Psoas muscle (tissue), 8 donors: ENCODE data around the gene SARS1. TPM values are rescaled to one million over a fixed set of nuclear protein-coding genes. Genes with fewer than 3 reads are reported as not detected.
A peak's percentile ranks its signal among the peaks of the same experiment; 100 is the strongest.
"Not testable (repeated sequence)": the region's sequence is repeated elsewhere in the genome, so short reads cannot be mapped to it uniquely, and the experiment has no call there.

Experiments used
- ATAC-seq, 4 donors: fragments of 200-7000 bp; cut with Tn5 transposase; one replicate each; pipeline ENCODE4 v1.9.1; 2020; ENCODE audit warnings: moderate library complexity in 3 of 4, mild to moderate bottlenecking in 2 of 4
- DNase-seq, 2 donors: peaks; one replicate each; pipeline ENCODE4 v3.0.0-alpha.2; 2020
- H3K27ac ChIP-seq: fragments of 200-600 bp; one replicate; pipeline ENCODE4 v1.8.0; 2022
- H3K27me3 ChIP-seq, 3 donors: fragments of 200-600 bp in 1 of 3; one replicate each; pipeline versions ENCODE4 v1.6.1 to v1.8.0; 2013 to 2022; ENCODE audit warnings: low read length in 2 of 3, mild to moderate bottlenecking in 2 of 3, moderate library complexity in 1 of 3; ENCODE audit not compliant: insufficient read depth in 3 of 3
- H3K36me3 ChIP-seq, 2 donors: fragments of 200-600 bp in 1 of 2; one replicate each; pipeline versions ENCODE4 v1.6.1 to v1.8.0; 2013 to 2022; ENCODE audit warnings: low read depth in 1 of 2, mild to moderate bottlenecking in 1 of 2, moderate library complexity in 1 of 2; ENCODE audit not compliant: insufficient read depth in 1 of 2
- H3K4me1 ChIP-seq: fragments of 200-600 bp; one replicate; pipeline ENCODE4 v1.8.0; 2022
- H3K4me3 ChIP-seq: fragments of 200-600 bp; one replicate; pipeline ENCODE4 v1.8.0; 2022; ENCODE audit warnings: mild to moderate bottlenecking
- H3K9me3 ChIP-seq: fragments of 200-600 bp; one replicate; pipeline ENCODE4 v1.8.0; 2022
- WGBS, 3 donors: extraction: QIAGEN DNeasy Blood & Tissue Kit; methylation state at CpG; one replicate each; pipeline versions ENCODE4 v1.1.6 to v1.1.7; 2013; 5-methylcytosine and 5-hydroxymethylcytosine counted together
- intact Hi-C, 2 donors: fragments of 100-400 bp; cut with DNase I; formaldehyde crosslinking; loops; one replicate each; pipeline versions ENCODE4 v1.11.0 to v1.14.2; 2022
- polyA plus RNA-seq, 3 donors: library from polyadenylated mRNA; stranded (reverse); fragments of 200-250 nt; gene quantifications; one replicate each; pipeline ENCODE4 v1.2.3, GENCODE V29; 2013
- total RNA-seq, 4 donors: library from RNA; stranded (reverse); fragmentation: NEBNext Ultra II Directional in 2 of 4; extraction: Animal tissue kit (Norgen Biotek cat#: 25700) in 2 of 4; gene quantifications; one replicate each; pipeline versions ENCODE4 v1.2.1 to v1.2.4, GENCODE V29; 2021 to 2023
- TF ChIP-seq, protein P1 (sequence below): fragments of 200-600 bp; IDR thresholded peaks from one replicate; pipeline ENCODE4 v1.8.0; 2022; ENCODE audit warnings: antibody characterized with exemption
- donor health status: healthy with polysubstance abuse.
- donor health status: DM: no; HTN: no; CAD: no; lungs with moderate emphysema.
- donor health status: Bipolar disorder and iron deficiency.
- donor health status: healthy.
- donor health status: DM: yes; HTN: yes; CAD: no.
- donor health status: DM: no; HTN: no; CAD: no.
- donor health status: DM: no; HTN: no; CAD: no.
- donor health status: DM: yes; HTN: yes; CAD: no.

SARS1 gene
- total and polyA plus RNA-seq, 7 donors, result 76.4 to 155 (median 149) TPM

DNA sequence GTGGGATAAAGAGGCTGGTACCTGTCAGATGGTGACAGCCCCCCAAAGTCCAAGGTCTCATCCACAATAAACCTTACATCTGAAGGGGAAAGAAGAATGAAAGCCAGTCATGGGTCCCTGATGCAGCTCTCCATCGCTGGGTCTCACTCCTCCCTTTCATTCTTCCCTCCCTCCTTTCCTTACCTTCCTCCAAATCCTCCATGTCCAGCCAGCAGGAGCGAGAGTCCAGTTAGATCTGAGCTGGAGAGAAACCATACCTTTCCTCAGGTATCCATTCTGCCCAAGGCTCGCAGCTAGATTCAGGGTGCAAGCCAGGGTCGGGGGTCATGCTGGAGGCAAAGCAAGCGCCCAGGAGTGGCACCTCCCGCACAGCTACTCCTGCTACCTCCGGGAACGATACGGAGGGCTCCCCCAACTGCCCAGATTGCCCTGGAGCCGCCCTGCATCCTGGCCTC lies 68.8 kb downstream of the SARS1 start:
- H3K36me3 ChIP-seq, result no peaks in the 10 kb centered on the region
- no peaks in the 10 kb centered on the region for H3K9me3 ChIP-seq
- peak overlapping the region; percentile 83 for H3K27ac ChIP-seq
- 8 to 9% (median 8%) methylated on average over 10 of the region's 10 CpGs for WGBS, 3 donors
- H3K4me1 ChIP-seq, result peaks cover 7% of the 10 kb centered on the region
- no peak for ATAC-seq
- H3K27me3 ChIP-seq, result no peaks in the 10 kb centered on the region
- DNase-seq, result no peak
- TF ChIP-seq, protein P1, sequence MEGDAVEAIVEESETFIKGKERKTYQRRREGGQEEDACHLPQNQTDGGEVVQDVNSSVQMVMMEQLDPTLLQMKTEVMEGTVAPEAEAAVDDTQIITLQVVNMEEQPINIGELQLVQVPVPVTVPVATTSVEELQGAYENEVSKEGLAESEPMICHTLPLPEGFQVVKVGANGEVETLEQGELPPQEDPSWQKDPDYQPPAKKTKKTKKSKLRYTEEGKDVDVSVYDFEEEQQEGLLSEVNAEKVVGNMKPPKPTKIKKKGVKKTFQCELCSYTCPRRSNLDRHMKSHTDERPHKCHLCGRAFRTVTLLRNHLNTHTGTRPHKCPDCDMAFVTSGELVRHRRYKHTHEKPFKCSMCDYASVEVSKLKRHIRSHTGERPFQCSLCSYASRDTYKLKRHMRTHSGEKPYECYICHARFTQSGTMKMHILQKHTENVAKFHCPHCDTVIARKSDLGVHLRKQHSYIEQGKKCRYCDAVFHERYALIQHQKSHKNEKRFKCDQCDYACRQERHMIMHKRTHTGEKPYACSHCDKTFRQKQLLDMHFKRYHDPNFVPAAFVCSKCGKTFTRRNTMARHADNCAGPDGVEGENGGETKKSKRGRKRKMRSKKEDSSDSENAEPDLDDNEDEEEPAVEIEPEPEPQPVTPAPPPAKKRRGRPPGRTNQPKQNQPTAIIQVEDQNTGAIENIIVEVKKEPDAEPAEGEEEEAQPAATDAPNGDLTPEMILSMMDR, result no peak
- intact Hi-C loops, result loop anchor here in 1 of 2 donors (1.0 kb wide), 1 partner anchor 116 kb away; no protein-coding TSS in a partner anchor
- H3K4me3 ChIP-seq, result peak overlapping the region; percentile 67

DNA sequence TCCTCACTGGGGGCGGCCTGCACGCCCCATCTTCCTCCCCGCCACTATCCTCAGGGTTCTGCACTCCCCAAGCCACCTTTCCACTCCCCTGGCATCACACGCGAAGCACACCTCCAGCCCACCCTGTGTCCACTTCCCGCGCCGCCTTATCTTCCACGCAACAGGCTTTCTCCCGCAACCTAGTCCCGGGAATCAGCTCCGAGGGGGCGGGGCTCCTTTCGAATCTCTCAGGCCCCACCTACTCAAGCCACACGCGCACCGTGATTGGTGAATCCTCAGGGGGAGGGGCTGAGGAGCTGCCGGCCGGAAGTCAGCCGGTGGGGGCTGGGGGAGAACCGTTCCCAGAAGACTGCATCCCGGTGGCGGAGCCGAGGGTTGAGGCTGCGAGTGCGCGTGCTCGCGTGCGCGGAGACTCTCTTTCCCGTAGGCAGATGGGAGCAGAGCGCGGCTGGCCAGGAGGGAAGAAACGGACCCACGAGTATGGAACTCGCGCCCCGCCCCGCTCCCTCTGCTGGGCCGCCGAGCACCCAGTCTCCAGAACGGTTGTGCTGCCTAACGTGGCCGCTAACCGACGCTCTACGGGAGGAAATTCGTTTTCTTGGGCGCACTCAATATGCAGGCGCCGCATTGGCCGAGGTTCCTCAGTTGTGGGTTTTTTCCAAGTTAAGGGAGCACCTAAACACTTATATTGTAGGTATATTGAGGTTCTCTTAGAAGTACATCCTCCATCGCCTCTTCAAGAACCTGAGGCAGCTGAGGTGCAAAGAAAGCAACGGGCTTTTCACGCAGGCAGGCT lies 69.4 kb downstream of the SARS1 start, which contains the start of gene PSRC1:
Gene PSRC1, minus strand, starts transcription at position 194 of the 796 bp plus-strand sequence.
- intact Hi-C loops, result loop anchor here in 1 of 2 donors (1.0 kb wide), 1 partner anchor 115 kb away; no protein-coding TSS in a partner anchor
- no peaks in the 10 kb centered on the region for H3K36me3 ChIP-seq
- H3K27ac ChIP-seq, result peak within 1 kb of the TSS; percentile 83
- TF ChIP-seq, protein P1, result peak; percentile 65
- peaks cover 7% of the 10 kb centered on the region for H3K4me1 ChIP-seq
- ATAC-seq, result peak; percentile 99
- WGBS, 3 donors, result 0 to 1% (median 1%) methylated on average over 53 to 56 of the region's 56 CpGs
- no peaks in the 10 kb centered on the region for H3K9me3 ChIP-seq
- peak within 1 kb of the TSS; percentile 67 for H3K4me3 ChIP-seq
- no peaks in the 10 kb centered on the region for H3K27me3 ChIP-seq
- peak; percentile 95 to 98 for DNase-seq

DNA sequence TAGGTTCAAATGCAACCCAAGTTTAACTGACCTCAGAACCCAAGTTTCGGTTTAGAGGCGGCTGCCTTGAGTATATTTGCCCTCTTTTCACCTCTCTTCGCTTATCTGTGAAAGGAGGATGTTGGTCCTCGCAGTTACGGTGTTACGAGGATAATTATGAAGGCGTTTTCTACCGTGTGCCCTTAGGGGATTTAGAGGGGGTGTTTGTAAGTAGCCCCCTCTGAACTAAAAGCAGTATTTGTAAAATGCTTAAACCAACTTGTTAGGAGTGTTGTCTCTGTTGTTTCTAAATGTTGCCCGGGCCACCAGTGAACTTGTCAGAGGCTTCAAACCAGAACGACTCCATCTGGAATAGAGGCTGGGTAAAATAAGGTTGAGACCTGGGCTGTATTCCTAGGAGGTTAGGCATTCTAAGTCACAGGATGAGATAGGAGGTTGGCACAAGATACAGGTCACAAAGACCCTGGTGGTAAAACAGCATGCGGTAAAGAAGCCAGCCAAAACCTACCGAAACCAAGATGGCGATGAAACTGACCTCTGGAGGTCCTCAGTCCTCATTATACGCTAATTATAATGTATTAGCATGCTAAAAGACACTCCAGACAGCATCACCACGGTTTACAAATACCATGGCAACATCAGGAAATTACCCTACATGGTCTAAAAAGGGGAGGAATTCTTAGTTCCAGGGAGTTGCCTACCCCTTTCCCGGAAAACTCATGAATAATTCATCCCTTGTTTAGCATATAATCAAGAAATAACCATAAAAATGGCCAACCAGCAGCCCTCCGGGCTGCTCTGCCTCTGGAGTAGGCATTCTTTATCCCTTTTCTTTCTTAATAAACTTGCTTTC lies 70.3 kb downstream of the SARS1 start:
- ATAC-seq (peak in 1 of 4 donors; percentile 1), DNase-seq (no peak)
- Histone ChIP-seq H3K27me3 (no peaks in the 10 kb centered on the region), H3K4me3 (peak overlapping the region; percentile 67), H3K9me3 (no peaks in the 10 kb centered on the region), H3K36me3 (no peaks in the 10 kb centered on the region), H3K4me1 (peaks cover 7% of the 10 kb centered on the region), H3K27ac (peak overlapping the region; percentile 83)
- 44 to 54% (median 46%) methylated on average over 17 of the region's 17 CpGs for WGBS, 3 donors
- TF ChIP-seq, protein P1, result no peak
- intact Hi-C loops, result no loop called here

- ATAC-seq, intact Hi-C loops: not testable (repeated sequence)
Observed at GRCh38 chr1:109286762-109287161, 73.0 kb downstream of the SARS1 start.

More at GRCh38 chr1:109286762-109287161, 73.0 kb downstream of the SARS1 start:
- not testable (repeated sequence) for H3K4me3 ChIP-seq, H3K36me3 ChIP-seq, H3K4me1 ChIP-seq, DNase-seq, H3K27me3 ChIP-seq, H3K27ac ChIP-seq, H3K9me3 ChIP-seq
- WGBS, 3 donors, result 69 to 82% (median 74%) methylated on average over 5 of the region's 5 CpGs

Other genes starting within 250 kb of the SARS1 start
- 10 to 100 TPM; 13.9 to 16.3 (median 14.9) TPM for gene WDR47, start 171.8 kb upstream of the SARS1 start, total RNA-seq
- 10 to 100 TPM in 1 of 3 donors, 1 to 10 TPM in 2; 5.7 to 19.6 (median 7.4) TPM for gene WDR47, start 171.8 kb upstream of the SARS1 start, polyA plus RNA-seq
- gene TAF13, start 137.9 kb upstream of the SARS1 start, total RNA-seq, result 10 to 100 TPM; 61.5 to 89.9 (median 72.9) TPM
- 100 to 1,000 TPM in 2 of 3 donors, 10 to 100 TPM in 1; 74.3 to 228 (median 120) TPM for gene TAF13, start 137.9 kb upstream of the SARS1 start, polyA plus RNA-seq
- 10 to 100 TPM; 27.2 to 56.0 (median 34.0) TPM for gene TMEM167B, start 123.2 kb upstream of the SARS1 start, total RNA-seq
- 10 to 100 TPM; 19.8 to 39.1 (median 20.2) TPM for gene TMEM167B, start 123.2 kb upstream of the SARS1 start, polyA plus RNA-seq
- gene ELAPOR1, start 99.8 kb upstream of the SARS1 start, total RNA-seq, result under 1 TPM; 0.11 to 0.46 (median 0.32) TPM
- gene ELAPOR1, start 99.8 kb upstream of the SARS1 start, polyA plus RNA-seq, result under 1 TPM in 2 of 3 donors, not detected in 1; 0.03 to 0.05 TPM
- gene CELSR2, start 35.6 kb downstream of the SARS1 start, total RNA-seq, result 10 to 100 TPM in 2 of 4 donors, 1 to 10 TPM in 2; 5.7 to 12.5 (median 10.6) TPM
- gene CELSR2, start 35.6 kb downstream of the SARS1 start, polyA plus RNA-seq, result 1 to 10 TPM in 2 of 3 donors, under 1 TPM in 1; 0.69 to 6.9 (median 3.7) TPM
- 1 to 10 TPM in 1 of 4 donors, under 1 TPM in 3; 0.54 to 1.7 (median 0.57) TPM for gene PSRC1, start 69.2 kb downstream of the SARS1 start, total RNA-seq
- gene PSRC1, start 69.2 kb downstream of the SARS1 start, polyA plus RNA-seq, result 1 to 10 TPM in 2 of 3 donors, under 1 TPM in 1; 0.14 to 2.0 (median 1.3) TPM
- 1 to 10 TPM in 2 of 4 donors, under 1 TPM in 2; 0.57 to 2.2 (median 1.3) TPM for gene MYBPHL, start 93.1 kb downstream of the SARS1 start, total RNA-seq
- gene MYBPHL, start 93.1 kb downstream of the SARS1 start, polyA plus RNA-seq, result under 1 TPM in 2 of 3 donors, not detected in 1; 0.17 to 0.55 TPM
- gene SORT1, start 184.0 kb downstream of the SARS1 start, total RNA-seq, result 100 to 1,000 TPM; 123 to 363 (median 207) TPM
- gene SORT1, start 184.0 kb downstream of the SARS1 start, polyA plus RNA-seq, result 100 to 1,000 TPM in 1 of 3 donors, 10 to 100 TPM in 2; 15.8 to 131 (median 81.9) TPM
- 100 to 1,000 TPM in 1 of 4 donors, 10 to 100 TPM in 3; 58.1 to 123 (median 94.6) TPM for gene PSMA5, start 212.5 kb downstream of the SARS1 start, total RNA-seq
- 100 to 1,000 TPM in 2 of 3 donors, 10 to 100 TPM in 1; 90.6 to 213 (median 146) TPM for gene PSMA5, start 212.5 kb downstream of the SARS1 start, polyA plus RNA-seq